Stomach (tissue), 9 donors: Measurements from ENCODE around the gene VEGFB. TPM values are rescaled to one million over a fixed set of nuclear protein-coding genes. Genes with fewer than 3 reads are reported as not detected.

Experiments
- DNase-seq, 2 donors: peaks; one replicate each; pipeline versions ENCODE4 v3.0.0 to v3.0.0-alpha.2; 2013 to 2019
- H3K27ac ChIP-seq, 5 donors: fragments of 200-600 bp in 4 of 5; sonication (generic) in 4 of 5; one replicate each; pipeline ENCODE4 v1.5.1; 2013 to 2019; ENCODE audit warnings: mild to moderate bottlenecking in 1 of 5, moderate library complexity in 1 of 5
- H3K27me3 ChIP-seq, 3 donors: fragments of 200-600 bp; sonication (generic); one replicate each; pipeline ENCODE4 v1.5.1; 2017 to 2019; ENCODE audit warnings: mixed run types in 1 of 3
- H3K36me3 ChIP-seq, 4 donors: fragments of 200-600 bp; sonication (generic); 1 replicate in 3 of 4; 2 replicates in 1 of 4; pipeline ENCODE4 v1.5.1; 2016 to 2019
- H3K4me1 ChIP-seq, 4 donors: fragments of 200-600 bp; sonication (generic); one replicate each; pipeline ENCODE4 v1.5.1; 2016 to 2019
- H3K4me3 ChIP-seq, 4 donors: fragments of 200-600 bp; sonication (generic) in 3 of 4; one replicate each; pipeline ENCODE4 v1.5.1; 2016 to 2019; ENCODE audit warnings: mild to moderate bottlenecking in 1 of 4
- H3K9me3 ChIP-seq, 4 donors: fragments of 200-600 bp; sonication (generic); one replicate each; pipeline ENCODE4 v1.5.1; 2016 to 2019
- CTCF ChIP-seq, 7 experiments: fragments of 450-650 bp in 4 of 7; fragments of 200-600 bp in 3 of 7; sonication (generic) in 3 of 7; IDR thresholded peaks; one replicate each; pipeline ENCODE4 v1.5.1; 2016 to 2019; ENCODE audit warnings: antibody characterized with exemption in 7 of 7, control low read depth in 2 of 7, mild to moderate bottlenecking in 1 of 7
- EP300 ChIP-seq: sonication (generic); formaldehyde crosslinking; IDR thresholded peaks from one replicate; pipeline ENCODE4 v1.6.1; 2017; ENCODE audit warnings: antibody characterized with exemption
- POLR2A ChIP-seq, 4 donors: fragments of 450-650 bp; IDR thresholded peaks; one replicate each; pipeline ENCODE4 v1.6.1; 2016; ENCODE audit warnings: antibody characterized with exemption in 4 of 4, control low read depth in 2 of 4, mild to moderate bottlenecking in 1 of 4, moderate library complexity in 1 of 4
- POLR2AphosphoS5 ChIP-seq, 3 donors: sonication (generic); formaldehyde crosslinking; IDR thresholded peaks; one replicate each; pipeline ENCODE4 v1.6.1; 2016; ENCODE audit warnings: antibody characterized with exemption in 3 of 3
- WGBS, 5 donors: extraction: QIAGEN DNeasy Blood & Tissue Kit in 3 of 5; methylation state at CpG; one replicate each; pipeline versions ENCODE4 v1.1.5 to v1.1.7; 2013 to 2018; 5-methylcytosine and 5-hydroxymethylcytosine counted together
- intact Hi-C: fragments of 100-400 bp; cut with DNase I; formaldehyde crosslinking; loops from one replicate; pipeline ENCODE4 v1.15.1; 2023; ENCODE audit warnings: low total_unique reads
- polyA plus RNA-seq, 3 donors: library from polyadenylated mRNA; stranded (reverse); fragments of 200-250 nt; gene quantifications; one replicate each; pipeline ENCODE4 v1.2.3, GENCODE V29; 2013
- total RNA-seq, 5 donors: library from RNA; depleted of rRNA; stranded (reverse); fragments of >200 nt; gene quantifications; one replicate each; pipeline versions ENCODE4 v1.1.0 to v1.2.3, GENCODE V29; 2014 to 2016
- donor health status: healthy with polysubstance abuse.
- donor health status: Bipolar disorder and iron deficiency.
- donor health status: healthy.

The VEGFB gene
- total and polyA plus RNA-seq, 8 donors, result 2.9 to 167 (median 65.1) TPM

DNA sequence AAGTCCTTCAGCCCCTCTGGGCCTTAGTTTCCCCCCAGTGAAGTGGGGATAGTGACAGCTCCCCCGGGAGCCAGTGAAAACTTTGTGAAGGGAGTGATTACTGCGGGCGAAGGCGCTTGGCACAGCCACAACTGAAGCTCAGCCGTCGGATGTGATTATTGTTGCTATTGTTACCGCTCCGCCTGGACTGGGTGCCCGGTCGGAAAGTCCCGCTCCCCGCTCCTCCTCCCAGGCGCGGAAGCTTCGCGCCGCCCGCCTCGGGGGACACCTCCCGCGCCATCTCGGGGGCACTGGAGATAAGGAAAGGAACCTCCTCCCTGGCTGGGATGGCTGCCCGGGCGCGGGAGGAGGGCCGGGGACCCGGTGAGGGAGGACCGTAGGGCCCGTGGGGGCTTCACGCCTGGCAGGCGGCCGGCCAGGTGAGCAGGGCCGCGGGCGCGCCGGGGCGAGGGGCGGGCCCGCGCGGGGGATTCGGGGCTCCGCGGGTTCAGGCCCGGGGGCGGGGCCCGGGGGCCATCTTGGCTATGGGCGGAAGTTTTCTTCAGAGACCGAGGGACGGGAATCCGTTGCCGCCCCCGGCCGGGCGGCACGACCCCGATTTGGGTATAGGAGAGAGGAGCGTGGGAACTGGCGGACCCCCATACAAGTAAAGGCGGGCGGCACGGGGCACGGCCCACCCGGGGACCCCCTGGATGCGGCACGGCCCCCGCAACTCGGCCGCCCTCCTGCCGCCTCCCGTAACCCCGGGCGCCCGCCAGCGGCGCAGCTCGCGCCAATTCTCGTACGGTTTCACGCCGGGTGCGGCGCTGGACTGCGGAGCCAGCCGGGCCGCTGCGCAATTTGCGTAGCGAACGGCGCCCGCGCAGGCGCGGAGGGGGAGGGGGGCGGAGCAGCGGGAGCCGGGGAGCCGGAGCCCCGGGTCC, 50.8 kb downstream of the VEGFB start, which contains the start of gene GPR137:
TSS of gene GPR137 (plus strand) at position 887 of the 923 bp plus-strand sequence. CDS start 677 bp downstream, outside the sequence.
- intact Hi-C loops, result no loop called here
- Histone ChIP-seq H3K27ac (peak within 1 kb of the TSS; percentile 94 to 99 (median 98)), H3K9me3 (no peaks in the 10 kb centered on the region), H3K27me3 (peaks cover 0 to 13% (median 2%) of the 10 kb centered on the region in 3 donors), H3K4me3 (peak within 1 kb of the TSS; percentile 84 to 88 (median 86)), H3K36me3 (peaks cover 3 to 28% (median 17%) of the 10 kb centered on the region in 4 donors), H3K4me1 (peaks cover 17 to 57% (median 43%) of the 10 kb centered on the region in 4 donors)
- TF ChIP-seq CTCF (IDR thresholded peaks at IDR 0.05) (no peak), POLR2AphosphoS5 (IDR thresholded peaks at IDR 0.05) (peak; percentile 17 to 50 (median 25))
- DNase-seq, result peak; percentile 92 to 95
- WGBS, 5 donors, result 0 to 1% (median 0%) methylated on average over 14 to 102 of the region's 102 CpGs

- no peak for DNase-seq
- TF ChIP-seq EP300, result no peak
- no peak for TF ChIP-seq POLR2A (IDR thresholded peaks at IDR 0.05)
- no peak for TF ChIP-seq POLR2AphosphoS5 (IDR thresholded peaks at IDR 0.05)
- TF ChIP-seq CTCF (IDR thresholded peaks at IDR 0.05), result no peak
- WGBS, 5 donors, result 23 to 58% (median 28%) methylated on average over 18 to 40 of the region's 40 CpGs
- Histone ChIP-seq H3K4me1 (peaks cover 19 to 54% (median 45%) of the 10 kb centered on the region in 4 donors), H3K4me3 (peak overlapping the region; percentile 84 to 88 (median 86)), H3K27me3 (peaks cover 4 to 23% (median 10%) of the 10 kb centered on the region in 3 donors), H3K27ac (peak overlapping the region; percentile 94 to 99 (median 98)), H3K36me3 (peaks cover 3 to 21% (median 13%) of the 10 kb centered on the region in 4 donors), H3K9me3 (no peaks in the 10 kb centered on the region)
- intact Hi-C loops, result no loop called here
Measured at GRCh38 chr11:64285885-64286800, 51.8 kb downstream of the VEGFB start.

DNA sequence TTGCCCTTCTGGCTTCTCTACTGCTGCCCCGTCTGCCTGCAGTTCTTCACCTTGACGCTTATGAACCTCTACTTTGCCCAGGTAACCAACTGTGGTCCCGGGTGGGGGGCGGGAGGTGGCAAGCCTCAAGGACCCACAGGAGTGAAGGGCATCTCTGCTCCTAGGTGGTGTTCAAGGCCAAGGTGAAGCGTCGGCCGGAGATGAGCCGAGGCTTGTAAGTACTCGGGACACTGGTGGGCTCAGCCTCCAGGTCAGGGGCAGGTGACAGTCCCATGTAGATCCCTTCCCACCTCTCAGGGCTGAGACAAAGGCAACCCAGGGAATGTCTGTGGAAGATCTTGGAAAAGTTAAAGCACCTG, 52.4 kb downstream of the VEGFB start:
- no peaks in the 10 kb centered on the region for H3K9me3 ChIP-seq
- H3K27me3 ChIP-seq, result peaks cover 10 to 29% (median 16%) of the 10 kb centered on the region in 3 donors
- H3K4me3 ChIP-seq, result no peak overlapping the region
- TF ChIP-seq EP300 (no peak), POLR2A (IDR thresholded peaks at IDR 0.05) (no peak), CTCF (IDR thresholded peaks at IDR 0.05) (no peak), POLR2AphosphoS5 (IDR thresholded peaks at IDR 0.05) (no peak)
- peaks cover 26 to 54% (median 49%) of the 10 kb centered on the region in 4 donors for H3K4me1 ChIP-seq
- no peak for DNase-seq
- H3K27ac ChIP-seq, result no peak overlapping the region
- 89 to 93% (median 91%) methylated on average over 9 of the region's 9 CpGs for WGBS, 5 donors
- intact Hi-C loops, result no loop called here
- peaks cover 2 to 15% (median 7%) of the 10 kb centered on the region in 4 donors for H3K36me3 ChIP-seq
